CD1c-positive myeloid dendritic cell (primary cell): ENCODE results near the gene AHDC1.

Source experiments
- DNase-seq: peaks from one replicate; pipeline ENCODE4 v3.0.0-alpha.2; 2016; ENCODE audit errors: extremely low spot score

Gene AHDC1

GRCh38 chr1:27614043-27614624 is 10.2 kb upstream of the AHDC1 start:
- no peak for DNase-seq

- DNase-seq = no peak
These were observed 8.8 kb upstream of the AHDC1 start for GRCh38 chr1:27612718-27613117.

- no peak for DNase-seq
These were observed 7.5 kb upstream of the AHDC1 start for GRCh38 chr1:27611450-27611849.

- no peak for DNase-seq
These were observed 5.8 kb upstream of the AHDC1 start for GRCh38 chr1:27609618-27610240.

DNA sequence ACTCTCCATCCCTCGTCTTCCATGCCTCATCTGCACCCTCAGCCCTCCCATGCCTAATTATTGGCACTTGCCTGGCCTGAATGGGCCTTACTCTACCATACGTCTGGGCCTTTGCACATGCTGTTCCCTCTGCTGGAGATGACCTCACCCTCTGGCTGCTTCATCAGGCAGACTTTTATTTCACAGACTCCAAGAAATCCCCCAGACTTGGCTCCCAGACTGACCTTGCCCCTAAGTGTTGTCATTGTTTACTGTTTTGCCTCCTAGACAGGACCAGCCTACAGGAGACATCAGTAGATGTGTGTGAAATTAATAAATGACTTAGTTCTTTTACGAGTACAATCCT is 5.2 kb upstream of the AHDC1 start:
- no peak for DNase-seq

DNA sequence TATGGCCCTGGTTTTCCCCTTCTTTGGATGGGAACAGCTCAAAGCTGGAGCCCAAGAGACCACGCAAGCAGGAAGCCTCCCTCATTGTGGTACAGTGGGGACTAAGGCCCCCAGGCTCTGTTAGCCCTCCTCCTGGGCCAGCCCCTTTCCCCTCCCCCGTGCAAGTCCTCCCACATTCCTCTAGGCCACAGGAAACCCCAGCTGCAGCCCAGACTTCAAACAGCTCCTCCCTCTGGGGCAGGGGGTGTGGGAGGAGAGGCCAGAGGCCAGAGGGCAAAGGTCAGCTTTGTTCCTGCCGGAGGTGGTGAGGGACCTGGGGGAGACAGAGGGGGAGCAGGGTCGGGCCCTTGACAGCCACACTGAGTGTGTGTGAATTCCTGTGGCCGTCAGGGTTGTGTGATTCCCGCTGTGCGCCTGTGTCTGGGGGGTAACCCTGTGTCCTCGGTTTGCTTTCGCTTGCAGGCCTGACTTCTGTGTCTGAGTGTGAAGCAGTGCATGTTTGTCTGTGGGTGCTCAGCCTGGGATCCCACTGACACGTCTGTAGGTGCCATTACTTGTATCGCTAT is 3.4 kb upstream of the AHDC1 start:
- DNase-seq = no peak

DNA sequence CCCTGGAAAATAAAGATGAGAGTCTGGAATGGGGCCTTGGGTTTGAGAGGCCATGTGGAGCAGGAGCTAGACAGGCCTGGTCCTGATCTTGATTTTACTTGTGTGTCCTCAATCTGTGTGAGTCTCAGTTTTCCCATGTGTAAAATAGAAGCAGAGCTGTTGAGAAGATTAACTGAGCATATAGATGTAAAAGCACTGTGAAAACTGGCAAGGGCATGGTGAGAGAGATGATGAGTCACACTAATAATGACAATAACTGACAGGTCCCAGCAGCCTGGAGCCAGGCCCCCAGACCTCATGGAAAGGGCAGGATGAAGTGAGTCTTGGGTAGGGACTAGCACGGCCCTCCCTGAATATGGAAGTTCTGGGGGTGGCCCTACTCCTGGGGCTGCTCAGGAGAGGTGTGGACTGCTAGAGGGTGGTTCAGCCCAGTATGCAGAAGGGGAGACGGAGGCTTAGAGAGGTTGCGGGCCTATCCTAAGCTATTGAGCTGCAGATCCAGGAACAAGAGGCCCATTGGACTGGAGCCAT is 2.8 kb upstream of the AHDC1 start:
- no peak for DNase-seq

GRCh38 chr1:27605796-27606707 is 2.1 kb upstream of the AHDC1 start:
- DNase-seq = peak; percentile 61

DNA sequence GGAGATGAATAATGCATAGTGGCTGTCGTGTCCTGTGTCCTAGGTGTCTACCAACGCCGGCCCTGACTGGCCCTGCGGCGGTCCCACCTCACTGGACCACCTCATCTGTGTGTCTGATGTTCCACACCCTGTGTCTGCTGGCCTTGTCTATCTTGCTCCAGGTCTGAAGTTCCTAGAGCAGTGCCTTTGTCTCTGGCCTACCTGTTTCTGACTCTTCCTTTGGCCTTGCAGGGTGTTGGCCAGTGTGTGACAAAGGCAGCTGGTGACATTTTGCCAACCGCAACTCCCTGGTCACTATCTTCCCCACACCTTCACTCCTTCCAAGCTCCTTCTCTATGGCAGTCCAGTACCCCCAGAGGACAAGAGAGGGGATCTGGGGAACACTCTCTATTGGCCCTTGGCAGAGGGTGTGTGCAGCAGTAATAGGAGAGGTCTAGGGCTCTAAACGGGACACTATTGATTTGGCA is 1.4 kb upstream of the AHDC1 start:
- DNase-seq = no peak

GRCh38 chr1:27604579-27605299 is 795 bp upstream of the AHDC1 start:
- DNase-seq = no peak

- DNase-seq = no peak
These were observed 649 bp downstream of the AHDC1 start for GRCh38 chr1:27603309-27603680.

DNA sequence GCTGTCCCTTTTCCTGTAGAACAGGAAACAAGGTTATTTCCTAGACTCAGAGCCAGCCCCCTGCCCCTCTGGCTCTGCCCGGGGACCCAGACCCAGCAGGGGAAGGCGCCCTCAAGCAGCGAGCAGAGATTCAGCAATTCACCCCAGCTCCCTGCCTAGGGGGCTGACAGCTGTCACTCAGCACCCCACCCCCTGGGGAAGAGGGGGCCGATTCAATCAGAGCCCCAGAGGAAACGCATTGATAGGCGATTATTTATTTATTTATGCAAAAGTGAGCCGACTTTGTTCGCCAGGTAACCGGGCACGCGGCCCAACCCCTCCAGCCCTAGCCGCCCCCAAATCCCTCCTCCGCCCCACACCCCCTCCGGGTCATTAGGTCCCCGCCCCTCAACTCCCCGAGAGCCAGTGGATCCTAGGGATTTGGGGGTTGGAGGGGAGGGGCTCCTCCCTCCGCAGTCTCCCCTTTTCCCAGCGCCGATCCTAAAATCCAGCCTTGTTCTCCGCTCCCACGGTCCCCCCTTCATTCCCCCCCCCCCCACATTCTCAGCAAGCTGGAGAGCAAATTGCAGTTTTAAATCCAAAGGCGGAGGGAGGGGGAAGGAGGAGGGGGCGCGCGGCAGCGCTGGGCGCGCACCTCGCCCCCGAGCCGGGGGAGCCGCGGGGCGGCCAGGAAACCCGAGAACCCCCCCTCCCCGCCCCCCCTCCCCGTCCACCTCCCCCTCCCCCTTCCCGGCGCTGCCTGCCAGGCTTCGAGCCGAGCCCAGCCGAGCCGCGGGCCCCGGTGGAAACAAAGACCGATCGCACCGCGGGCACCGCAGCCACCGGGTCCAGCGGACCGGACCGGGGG is 1.3 kb downstream of the AHDC1 start:
- no peak for DNase-seq

GRCh38 chr1:27601771-27602461 is 2.0 kb downstream of the AHDC1 start:
- no peak for DNase-seq

DNA sequence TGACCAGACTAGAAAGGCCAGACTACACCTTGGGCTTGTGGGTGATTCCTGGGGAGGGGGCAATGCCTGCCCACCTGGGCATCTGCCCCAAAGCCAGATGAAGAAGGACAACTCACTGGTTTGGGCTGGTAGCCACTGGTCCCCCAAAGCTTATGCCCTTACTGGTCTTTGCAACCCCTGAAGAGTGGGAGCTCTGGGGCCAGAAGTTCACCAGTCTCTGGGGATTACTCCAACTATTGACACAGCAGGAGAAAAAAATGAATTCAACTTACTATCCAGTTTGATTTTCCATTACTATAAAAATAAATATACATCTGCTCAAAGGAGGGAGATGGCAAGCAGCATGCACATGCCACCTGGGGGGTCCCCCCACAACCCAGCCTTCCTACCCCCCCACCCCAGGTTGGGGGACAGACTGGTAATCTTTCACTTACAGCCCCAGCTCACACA is 2.6 kb downstream of the AHDC1 start:
- DNase-seq = no peak

GRCh38 chr1:27600498-27601175 is 3.3 kb downstream of the AHDC1 start:
- no peak for DNase-seq

- DNase-seq = no peak
These were observed 4.1 kb downstream of the AHDC1 start for GRCh38 chr1:27599605-27600497.

DNA sequence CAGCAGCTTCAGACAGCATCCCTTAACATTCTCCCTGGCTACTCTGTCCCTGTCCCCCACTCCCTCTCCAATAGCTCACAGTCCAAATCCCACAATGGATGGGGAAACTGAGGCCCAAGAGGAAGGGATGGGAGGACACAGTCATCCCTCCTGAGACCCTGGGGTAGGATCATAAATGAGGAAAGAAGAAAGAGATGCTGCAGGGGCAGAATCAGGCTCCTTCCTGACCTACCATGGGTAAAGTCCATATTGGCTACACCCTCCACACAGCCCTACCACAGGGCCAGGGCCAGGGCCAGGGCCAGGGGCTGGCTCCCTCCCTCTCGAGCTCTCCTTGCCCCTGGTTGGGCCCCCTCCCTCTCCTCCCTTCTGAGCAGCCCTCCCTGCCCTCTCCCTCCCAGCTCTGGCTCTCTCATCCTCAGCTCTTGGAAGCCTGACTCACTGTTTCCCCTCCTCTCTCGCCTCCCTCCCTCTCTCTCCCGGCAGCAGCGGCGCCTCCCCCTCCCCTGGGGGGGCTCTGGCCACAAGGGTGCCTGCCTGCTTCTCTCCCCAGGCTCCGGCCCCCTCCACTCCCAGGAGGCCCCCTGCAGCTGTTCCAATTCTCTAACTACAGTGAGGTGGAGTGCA is 4.9 kb downstream of the AHDC1 start:
- no peak for DNase-seq

- DNase-seq = no peak
These were observed 5.7 kb downstream of the AHDC1 start for GRCh38 chr1:27598295-27598687.
